HG02852 (cell line): ENCODE results near the gene PSMD9.
"Not testable (repeated sequence)": the region's sequence is repeated elsewhere in the genome, so short reads cannot be mapped to it uniquely, and the experiment has no call there.

ENCODE experiments used
- ATAC-seq: cut with Tn5 transposase; IDR thresholded peaks from one replicate; pipeline ENCODE4 v1.9.1; 2021; ENCODE audit warnings: mild to moderate bottlenecking, moderate library complexity; ENCODE audit not compliant: unreplicated experiment

The PSMD9 gene

DNA sequence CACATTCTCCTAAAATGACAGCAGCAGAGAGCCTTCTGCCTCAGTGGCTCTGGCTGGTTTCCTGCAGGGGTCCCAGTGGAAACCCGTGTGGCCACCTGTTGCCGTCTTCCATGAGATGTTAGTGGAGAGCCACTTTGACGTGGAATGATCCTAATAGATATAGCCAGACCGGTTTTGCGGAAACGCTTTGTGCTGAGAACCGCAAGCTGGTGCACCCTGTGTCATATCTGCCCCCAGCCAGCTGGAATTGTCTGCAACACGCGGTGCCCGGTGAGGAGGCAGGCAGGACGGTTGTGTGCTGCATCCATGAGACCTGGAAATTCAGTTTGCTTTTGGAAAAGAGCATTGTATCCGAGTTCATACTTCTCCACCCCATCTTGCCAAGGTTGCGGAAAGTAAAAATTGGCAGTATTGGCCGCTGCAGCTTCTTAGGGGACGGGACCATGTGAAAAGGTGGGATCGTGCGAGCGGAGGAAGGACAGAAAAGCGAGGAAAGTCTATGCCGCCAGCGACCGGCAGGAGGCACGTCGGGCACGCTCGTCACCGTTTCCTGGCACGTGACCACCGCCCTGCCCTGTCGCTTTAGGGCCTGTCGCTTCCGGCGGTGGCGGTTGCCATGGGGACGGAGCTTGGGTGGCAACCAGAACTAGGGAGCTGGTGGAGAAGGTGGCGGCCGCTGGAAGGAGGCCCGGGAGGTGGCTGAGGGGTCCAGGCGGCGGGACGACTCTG lies 29.5 kb downstream of the PSMD9 start, which contains the start of gene CFAP251:
TSS of gene CFAP251 (plus strand) at position 643 of the 729 bp plus-strand sequence. CDS start 2,714 bp downstream, outside the sequence.
- ATAC-seq, result peak; percentile 88

GRCh38 chr12:121918679-121919038 lies 30.1 kb downstream of the PSMD9 start:
- peak; percentile 7 for ATAC-seq

DNA sequence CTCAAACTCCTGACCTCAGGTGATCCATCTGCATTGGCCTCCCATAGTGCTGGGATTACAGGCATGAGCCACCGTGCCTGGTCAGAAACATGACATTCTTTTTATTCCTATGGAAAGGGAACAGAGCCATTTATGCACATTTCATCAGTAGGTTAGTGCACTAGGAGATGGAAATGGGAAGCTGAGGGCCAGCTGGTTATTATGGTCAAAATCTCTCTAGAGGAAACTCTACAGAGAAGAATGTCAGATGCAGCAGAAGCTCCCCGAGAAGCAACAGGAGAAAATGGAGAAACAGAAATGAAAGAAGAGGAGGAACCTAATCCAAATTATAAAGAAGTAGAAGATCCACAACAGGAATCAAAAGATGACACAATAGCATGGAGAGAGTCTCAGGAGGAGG lies 32.5 kb downstream of the PSMD9 start:
- ATAC-seq, result no peak

DNA sequence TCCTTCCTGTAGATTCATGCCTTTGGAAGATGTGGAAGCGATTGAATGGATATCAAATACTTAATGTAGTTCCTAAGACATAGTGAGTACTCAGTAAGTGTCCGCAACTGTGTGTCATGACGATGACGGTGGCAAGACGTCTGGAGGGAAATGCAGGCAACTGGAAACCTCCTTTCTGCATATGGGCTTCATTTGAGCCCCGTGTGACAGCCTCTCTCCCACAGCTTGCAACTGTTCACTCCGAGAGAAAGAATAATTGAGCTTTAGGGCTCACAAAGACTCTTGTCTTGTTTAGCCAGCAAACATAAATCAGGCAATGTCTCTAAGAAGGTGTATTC lies 36.7 kb downstream of the PSMD9 start:
- no peak for ATAC-seq

DNA sequence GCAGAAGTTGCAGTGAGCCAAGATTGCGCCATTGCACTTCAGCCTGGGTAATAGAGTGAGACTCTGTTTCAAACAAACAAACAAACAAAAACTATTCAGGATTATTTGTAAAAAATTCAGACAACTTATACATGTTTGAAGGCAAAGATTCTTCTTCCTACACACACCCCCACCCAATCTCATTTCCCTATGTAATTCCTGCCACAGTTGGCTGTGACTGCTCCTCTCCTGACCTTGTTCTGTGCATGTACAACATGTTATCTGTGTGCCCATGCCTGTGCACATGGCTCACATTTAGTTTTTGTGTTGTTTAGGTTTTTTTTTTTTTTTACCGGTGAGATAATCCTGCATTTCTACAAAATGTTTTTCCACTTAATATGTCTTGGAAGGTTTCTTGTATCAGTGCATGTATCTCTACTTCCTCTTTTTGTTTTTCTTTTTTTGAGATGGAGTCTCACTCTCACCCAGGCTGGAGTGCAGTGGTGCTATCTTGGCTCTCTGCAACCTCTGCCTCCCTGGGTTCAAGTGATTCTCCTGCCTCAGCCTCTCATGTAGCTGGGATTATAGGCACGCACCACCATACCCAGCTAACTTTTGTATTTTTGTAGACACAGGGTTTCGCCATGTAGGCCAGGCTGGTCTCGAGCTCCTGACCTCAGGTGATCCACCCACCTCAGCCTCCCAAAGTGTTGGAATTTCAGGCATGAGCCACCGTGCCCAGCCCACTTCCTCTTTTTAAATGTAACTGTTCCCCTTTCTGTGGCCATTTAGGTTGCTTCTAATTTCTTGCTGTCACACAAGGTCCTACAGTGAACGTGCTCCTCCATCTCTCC lies 38.5 kb downstream of the PSMD9 start:
- no peak for ATAC-seq

DNA sequence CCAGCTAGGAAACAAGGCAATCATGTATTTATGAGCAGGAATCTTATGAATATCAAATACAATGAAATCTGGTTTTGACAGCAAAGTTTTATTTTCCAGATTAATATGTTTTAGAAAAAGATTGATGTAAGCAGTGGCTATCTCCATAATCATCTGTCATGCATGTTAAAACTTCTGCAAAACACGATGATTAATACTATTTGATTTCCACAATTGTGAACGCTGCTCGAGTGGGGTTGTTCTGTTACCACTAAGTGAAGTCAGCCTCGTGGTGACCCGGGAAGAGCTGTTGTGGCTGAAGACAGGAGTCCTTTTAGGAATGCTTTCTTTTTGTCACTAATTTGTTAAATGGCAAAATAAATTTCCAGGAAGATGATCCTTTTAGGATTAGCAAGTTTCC lies 39.2 kb downstream of the PSMD9 start:
- ATAC-seq, result no peak

DNA sequence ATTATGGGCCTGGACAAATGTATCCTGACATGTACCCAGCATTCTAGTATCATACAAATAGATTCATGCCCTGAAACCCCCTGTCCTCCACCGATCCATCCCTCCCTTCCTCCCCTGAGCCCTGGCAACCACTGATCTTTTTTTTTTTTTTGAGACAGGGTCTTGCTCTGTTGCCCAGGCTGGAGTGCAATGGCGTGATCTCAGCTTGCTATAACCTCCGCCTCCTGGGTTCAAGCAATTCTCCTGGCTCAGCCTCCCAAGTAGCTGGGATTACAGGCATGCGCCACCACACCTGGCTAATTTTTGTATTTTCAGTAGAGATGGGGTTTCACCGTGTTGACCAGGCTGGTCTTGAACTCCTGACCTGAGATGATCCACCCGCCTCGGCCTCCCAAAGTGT lies 41.0 kb downstream of the PSMD9 start:
- not testable (repeated sequence) for ATAC-seq

DNA sequence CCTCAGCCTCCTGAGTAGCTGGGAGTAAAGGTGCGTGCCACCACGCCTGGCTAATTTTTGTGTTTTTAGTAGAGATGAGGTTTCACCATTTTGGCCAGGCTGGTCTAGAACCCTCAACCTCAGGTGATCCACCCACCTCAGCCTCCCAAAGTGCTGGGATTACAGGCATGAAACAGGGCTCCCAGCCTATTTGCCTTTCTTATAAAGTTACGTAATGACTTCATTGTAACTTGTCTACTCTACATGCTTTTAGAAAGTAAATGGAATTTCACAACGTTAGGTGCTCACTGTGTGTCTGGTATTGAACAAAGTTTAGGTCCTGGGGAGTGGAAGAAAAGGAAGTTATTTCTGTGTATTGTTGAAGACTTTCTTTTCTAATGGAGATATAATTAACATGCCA lies 42.3 kb downstream of the PSMD9 start:
- no peak for ATAC-seq

- ATAC-seq, result no peak
Observed at GRCh38 chr12:121932176-121932536, 43.6 kb downstream of the PSMD9 start.

DNA sequence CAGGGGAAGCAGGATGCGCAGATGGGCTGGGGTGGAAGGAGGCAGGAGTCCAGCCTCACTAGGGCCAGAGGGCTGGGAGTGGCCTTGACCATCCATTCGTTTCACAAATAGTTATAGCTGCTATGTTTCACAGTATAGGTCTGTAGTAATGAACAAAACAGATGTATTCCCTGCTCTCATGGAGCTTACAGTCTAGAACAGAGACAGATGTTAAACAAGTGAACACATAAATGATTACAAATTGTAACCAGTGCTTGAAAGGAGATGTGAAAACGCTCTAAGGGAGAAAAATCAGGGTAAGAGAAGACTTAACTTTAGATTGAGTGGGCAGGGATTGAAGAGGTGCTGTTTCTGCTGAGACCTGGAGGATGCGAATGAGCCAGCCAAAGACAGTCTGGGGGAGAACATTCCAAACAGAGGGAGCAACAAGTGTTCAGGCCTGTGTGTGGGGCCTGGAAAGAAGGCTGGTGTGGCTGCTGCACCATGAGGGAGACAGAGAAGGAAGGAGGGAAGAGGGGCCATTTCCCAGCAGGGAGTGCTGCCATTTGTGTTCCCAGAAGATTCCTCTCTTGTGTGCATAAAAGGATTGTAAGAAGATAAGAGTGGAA lies 44.4 kb downstream of the PSMD9 start:
- no peak for ATAC-seq

DNA sequence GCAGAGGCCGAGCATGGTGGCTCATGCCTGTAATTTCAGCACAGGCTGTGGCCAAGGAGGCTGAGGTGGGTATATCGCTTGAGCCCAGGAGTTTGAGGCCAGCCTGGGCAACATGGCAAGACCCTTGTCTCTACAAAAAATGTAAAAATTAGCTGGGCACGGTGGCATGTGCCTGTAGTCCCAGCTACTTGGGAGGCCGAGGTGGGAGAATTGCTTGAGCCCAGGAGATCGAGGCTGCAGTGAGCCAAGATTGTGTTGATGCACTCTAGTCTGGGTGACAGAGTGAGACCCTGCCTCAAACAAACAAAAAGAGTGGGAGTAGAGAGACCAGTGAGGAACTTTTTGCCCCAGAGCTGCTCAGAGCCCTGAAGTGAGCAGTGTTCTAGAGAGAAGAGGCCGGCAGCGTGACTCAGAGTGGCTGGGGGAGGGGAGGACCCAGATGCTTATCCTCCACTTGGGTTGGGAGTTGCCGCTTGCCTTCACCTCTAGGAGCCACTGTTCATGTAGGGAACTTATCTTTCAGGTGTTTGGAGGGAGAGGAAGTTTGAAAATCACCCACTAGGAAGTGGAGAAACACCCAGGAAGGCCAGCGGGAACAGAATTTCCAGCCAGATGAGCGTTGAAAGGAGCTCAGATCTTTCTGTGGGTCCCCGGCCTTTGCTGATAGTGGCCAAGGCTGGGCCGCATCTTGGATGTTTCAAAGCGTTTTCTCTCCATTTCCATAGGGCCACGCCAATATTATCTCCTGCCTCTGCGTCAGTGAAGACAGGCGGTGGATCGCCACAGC lies 45.1 kb downstream of the PSMD9 start:
- ATAC-seq, result no peak

- no peak for ATAC-seq
Observed at GRCh38 chr12:121934309-121934664, 45.7 kb downstream of the PSMD9 start.

- no peak for ATAC-seq
Observed at GRCh38 chr12:121937654-121938053, 49.1 kb downstream of the PSMD9 start.

- ATAC-seq, result no peak
Observed at GRCh38 chr12:121939186-121939585, 50.6 kb downstream of the PSMD9 start.

DNA sequence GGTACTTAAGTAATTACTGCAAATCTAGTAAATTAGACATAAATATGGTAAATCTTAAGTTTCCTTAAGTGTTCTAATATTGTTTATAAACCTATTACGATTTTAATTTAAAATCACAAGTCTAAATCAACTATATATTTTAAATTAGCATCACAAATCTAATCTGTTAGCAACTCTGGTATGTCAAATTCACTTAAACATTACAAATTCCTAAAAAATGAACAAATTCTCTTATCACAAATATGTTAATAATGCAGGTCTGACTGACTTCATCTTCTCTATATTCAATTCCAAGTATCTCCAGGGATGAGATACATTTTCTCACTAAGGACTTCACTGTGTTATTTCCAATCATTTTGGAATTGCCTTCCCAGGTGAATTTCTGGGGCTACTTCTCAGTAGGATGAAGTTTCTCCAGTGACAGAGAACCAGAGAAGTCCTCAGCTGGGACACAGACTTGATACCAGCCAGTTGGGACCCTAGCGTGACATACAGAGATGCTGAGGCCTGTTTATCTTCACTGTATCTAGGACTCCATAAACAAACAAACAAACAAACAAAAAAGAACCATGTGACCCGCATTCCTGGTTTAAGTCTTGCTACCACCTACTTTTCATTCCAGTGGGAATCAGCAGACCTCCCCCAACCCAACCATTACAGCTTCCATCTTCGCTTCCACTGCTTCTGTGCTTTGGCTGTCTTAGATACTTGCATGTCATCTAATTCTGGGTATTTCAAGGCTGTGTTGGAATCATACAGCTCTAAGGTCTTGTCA lies 51.6 kb downstream of the PSMD9 start:
- no peak for ATAC-seq

- ATAC-seq, result no peak
Observed at GRCh38 chr12:121942145-121942718, 53.6 kb downstream of the PSMD9 start.

DNA sequence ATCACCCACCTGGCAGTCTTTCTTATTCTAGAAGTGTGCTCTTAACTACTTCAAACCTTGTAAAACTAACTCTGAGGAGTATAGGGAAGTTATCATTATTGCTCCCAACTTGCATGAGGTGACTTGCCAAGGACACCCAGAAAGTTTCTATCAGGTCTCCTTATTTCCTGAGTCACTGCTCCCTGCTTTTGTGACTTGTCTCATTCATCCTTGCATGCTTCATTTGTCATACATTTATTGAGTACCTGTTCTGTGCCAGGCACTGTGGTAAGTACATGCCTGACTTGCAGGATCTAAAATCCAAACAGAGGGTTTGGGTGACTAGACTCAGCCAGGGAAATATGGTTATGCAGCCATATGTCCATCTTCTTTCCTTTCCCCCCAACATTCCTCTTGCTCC lies 55.3 kb downstream of the PSMD9 start:
- ATAC-seq, result no peak

DNA sequence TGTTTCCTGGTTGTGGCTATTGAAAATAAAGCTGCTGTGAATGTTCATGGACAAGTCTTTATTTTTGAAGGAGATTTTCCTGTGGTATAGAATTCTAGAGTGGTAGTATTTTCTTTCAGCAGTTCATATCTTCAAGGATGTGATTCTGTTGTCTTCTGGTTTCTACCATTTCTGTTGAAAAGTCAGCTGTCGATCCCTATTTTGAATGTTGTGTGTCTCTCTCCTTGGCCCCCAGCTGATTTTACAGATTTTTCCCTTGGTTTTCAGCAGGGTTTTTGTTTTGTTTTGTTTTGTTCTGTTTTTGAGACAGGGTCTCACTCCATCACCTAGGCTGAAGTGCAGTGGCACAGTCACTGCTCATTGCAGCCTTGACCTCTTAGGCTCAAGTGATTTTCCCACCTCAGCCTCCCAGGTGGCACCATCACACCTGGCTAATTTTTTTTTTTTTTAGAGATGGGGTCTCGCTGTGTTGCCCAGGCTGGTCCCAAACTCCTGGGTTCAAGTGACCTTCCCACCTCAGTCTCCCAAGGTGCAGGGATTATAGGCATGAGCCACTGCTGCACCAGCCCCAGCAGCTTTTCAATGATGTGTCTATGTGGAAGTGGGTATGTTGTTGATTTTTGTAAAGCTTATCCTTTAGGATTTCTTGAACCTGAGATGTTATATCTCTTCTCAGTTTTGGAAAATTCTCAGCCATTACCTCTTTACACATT lies 57.9 kb downstream of the PSMD9 start:
- no peak for ATAC-seq

DNA sequence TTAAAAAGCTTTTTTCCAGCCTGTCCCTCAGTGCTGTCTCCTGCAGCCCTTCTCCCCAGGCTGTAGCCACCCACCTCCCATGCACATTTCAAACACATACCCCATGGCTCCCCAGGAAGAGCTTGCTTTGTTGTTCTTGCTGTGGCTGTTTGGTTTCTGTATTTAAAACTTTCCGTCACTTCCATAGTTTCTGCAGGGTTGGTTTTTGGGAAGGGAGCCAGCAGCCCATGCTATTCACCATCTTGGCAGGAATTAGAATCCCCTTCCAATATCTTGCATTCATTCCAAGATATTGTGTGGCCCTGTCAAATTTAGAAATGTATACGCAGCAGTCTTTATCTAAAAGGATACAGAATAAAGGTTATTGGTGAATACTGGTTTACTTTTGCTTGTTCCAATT lies 59.4 kb downstream of the PSMD9 start:
- no peak for ATAC-seq
